NCI-H146 treated with DMSO at 0.1 percent for 48 hours (cell line): ENCODE data around the gene USF1.
A peak's percentile ranks its signal among the peaks of the same experiment; 100 is the strongest.

ENCODE experiments used
- DNase-seq: peaks from one replicate; lab custom pipeline; 2025; ENCODE audit not compliant: unreplicated experiment; lab: John Stamatoyannopoulos, UW

USF1 gene

GRCh38 chr1:161045736-161046604 is at the start of gene USF1:
TSS of gene USF1 (minus strand) at chr1:161045977. CDS start at chr1:161043275, 2,702 bp downstream.
- DNase-seq: peak; percentile 96

GRCh38 chr1:161095230-161095629 is 49.5 kb upstream of the USF1 start:
- no peak for DNase-seq

- DNase-seq: no peak
Observed at GRCh38 chr1:161094481-161094880, 48.7 kb upstream of the USF1 start.

- no peak for DNase-seq
Observed at GRCh38 chr1:161092621-161093028, 46.8 kb upstream of the USF1 start.

GRCh38 chr1:161091796-161092507 is 46.2 kb upstream of the USF1 start:
- no peak for DNase-seq

GRCh38 chr1:161091093-161091492 is 45.3 kb upstream of the USF1 start:
- DNase-seq: no peak

GRCh38 chr1:161090617-161091016 is 44.8 kb upstream of the USF1 start:
- DNase-seq: no peak

GRCh38 chr1:161089938-161090337 is 44.2 kb upstream of the USF1 start:
- no peak for DNase-seq

GRCh38 chr1:161089251-161089924 is 43.6 kb upstream of the USF1 start, which contains the start of gene NECTIN4:
TSS of gene NECTIN4 (minus strand) at chr1:161089558. CDS start at chr1:161089296, 262 bp downstream.
- no peak for DNase-seq

GRCh38 chr1:161088587-161089110 is 42.9 kb upstream of the USF1 start:
- no peak for DNase-seq

GRCh38 chr1:161086457-161086856 is 40.7 kb upstream of the USF1 start:
- DNase-seq: no peak

- DNase-seq: no peak
Observed at GRCh38 chr1:161085165-161085564, 39.4 kb upstream of the USF1 start.

GRCh38 chr1:161084597-161084988 is 38.8 kb upstream of the USF1 start:
- no peak for DNase-seq

- DNase-seq: no peak
Observed at GRCh38 chr1:161083748-161084596, 38.2 kb upstream of the USF1 start.

- DNase-seq: no peak
Observed at GRCh38 chr1:161082996-161083747, 37.4 kb upstream of the USF1 start.

GRCh38 chr1:161082483-161082882 is 36.7 kb upstream of the USF1 start:
- DNase-seq: no peak

- no peak for DNase-seq
Observed at GRCh38 chr1:161081519-161081918, 35.7 kb upstream of the USF1 start.

- peak; percentile 17 for DNase-seq
Observed at GRCh38 chr1:161080441-161081405, 34.9 kb upstream of the USF1 start.
